GM12801 (cell line): ENCODE results near the gene TRIM2.

Source experiments
- TF ChIP-seq, protein P1 (sequence below): IDR thresholded peaks from one replicate; pipeline ENCODE4 v1.5.1; 2011; ENCODE audit warnings: control low read depth; ENCODE audit not compliant: insufficient read length; ENCODE audit errors: extremely low read depth

TRIM2 gene

GRCh38 chr4:153325558-153325957, 121.3 kb downstream of the TRIM2 start:
- TF ChIP-seq, protein P1, sequence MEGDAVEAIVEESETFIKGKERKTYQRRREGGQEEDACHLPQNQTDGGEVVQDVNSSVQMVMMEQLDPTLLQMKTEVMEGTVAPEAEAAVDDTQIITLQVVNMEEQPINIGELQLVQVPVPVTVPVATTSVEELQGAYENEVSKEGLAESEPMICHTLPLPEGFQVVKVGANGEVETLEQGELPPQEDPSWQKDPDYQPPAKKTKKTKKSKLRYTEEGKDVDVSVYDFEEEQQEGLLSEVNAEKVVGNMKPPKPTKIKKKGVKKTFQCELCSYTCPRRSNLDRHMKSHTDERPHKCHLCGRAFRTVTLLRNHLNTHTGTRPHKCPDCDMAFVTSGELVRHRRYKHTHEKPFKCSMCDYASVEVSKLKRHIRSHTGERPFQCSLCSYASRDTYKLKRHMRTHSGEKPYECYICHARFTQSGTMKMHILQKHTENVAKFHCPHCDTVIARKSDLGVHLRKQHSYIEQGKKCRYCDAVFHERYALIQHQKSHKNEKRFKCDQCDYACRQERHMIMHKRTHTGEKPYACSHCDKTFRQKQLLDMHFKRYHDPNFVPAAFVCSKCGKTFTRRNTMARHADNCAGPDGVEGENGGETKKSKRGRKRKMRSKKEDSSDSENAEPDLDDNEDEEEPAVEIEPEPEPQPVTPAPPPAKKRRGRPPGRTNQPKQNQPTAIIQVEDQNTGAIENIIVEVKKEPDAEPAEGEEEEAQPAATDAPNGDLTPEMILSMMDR: no peak

DNA sequence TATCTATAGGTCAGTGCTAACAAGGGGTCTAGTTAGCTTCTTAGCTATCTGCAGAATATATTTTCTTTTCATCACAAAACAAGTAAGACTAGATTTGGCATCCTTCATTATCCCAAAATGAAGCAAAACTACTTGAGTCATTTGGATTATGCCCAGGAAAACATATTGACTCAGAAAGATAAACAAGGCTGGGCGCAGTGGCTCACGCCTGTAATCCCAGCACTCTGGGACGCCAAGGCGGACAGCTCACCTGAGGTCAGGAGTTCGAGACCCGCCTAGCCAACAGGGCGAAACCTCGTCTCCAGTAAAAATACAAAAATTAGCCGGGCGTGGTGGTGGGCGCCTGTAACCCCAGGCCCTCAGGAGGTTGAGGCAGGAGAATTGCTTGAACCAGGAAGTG, 122.3 kb downstream of the TRIM2 start:
- TF ChIP-seq, protein P1: no peak

- TF ChIP-seq, protein P1: no peak
Observed at GRCh38 chr4:153327247-153327646, 123.0 kb downstream of the TRIM2 start.

GRCh38 chr4:153332936-153333335, 128.7 kb downstream of the TRIM2 start:
- TF ChIP-seq, protein P1: no peak

- TF ChIP-seq, protein P1: no peak
Observed at GRCh38 chr4:153333874-153334273, 129.6 kb downstream of the TRIM2 start.

DNA sequence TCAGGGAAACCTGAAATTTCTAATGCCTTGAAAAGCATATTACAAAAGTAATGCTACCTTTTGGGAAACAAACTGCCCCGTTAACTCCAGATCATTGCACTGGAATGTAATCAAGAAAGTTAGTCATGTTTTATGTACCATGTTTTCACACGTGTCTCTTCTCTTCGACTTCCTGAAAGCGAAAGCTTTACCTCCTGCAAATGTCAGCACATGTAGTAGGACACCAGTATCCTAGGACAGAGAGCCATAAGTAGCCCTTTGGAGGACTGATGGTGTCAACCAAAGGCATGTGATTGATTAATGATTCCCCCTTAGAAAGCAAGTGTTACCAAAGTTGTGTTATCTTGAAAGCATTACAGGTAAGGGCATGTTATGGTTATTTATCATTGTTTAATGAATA, 131.4 kb downstream of the TRIM2 start:
- TF ChIP-seq, protein P1: no peak

DNA sequence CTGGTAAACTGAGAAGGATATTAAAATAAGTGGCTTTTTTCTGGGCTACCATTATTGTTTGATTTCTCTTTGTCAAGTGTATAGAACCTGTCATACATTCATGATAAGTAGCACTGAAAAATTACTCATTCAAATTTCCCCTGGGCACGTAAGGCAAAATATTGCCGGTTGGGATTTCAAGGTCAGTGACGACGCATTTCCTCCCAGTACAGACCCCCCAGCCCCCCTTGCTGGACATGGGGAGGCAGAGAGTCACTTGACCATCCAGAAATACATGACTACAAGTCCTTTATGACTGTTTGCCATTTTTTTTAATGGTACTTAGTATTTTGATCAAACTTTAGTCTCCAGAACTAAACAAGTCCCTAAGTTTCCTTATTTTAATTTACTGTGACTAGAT, 133.4 kb downstream of the TRIM2 start:
- TF ChIP-seq, protein P1: no peak
